Measurements from ENCODE around the gene ELOVL3.
A peak's percentile ranks its signal among the peaks of the same experiment; 100 is the strongest.
"Not testable (repeated sequence)": the region's sequence is repeated elsewhere in the genome, so short reads cannot be mapped to it uniquely, and the experiment has no call there.

ELOVL3 gene, protein sequence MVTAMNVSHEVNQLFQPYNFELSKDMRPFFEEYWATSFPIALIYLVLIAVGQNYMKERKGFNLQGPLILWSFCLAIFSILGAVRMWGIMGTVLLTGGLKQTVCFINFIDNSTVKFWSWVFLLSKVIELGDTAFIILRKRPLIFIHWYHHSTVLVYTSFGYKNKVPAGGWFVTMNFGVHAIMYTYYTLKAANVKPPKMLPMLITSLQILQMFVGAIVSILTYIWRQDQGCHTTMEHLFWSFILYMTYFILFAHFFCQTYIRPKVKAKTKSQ

DNA sequence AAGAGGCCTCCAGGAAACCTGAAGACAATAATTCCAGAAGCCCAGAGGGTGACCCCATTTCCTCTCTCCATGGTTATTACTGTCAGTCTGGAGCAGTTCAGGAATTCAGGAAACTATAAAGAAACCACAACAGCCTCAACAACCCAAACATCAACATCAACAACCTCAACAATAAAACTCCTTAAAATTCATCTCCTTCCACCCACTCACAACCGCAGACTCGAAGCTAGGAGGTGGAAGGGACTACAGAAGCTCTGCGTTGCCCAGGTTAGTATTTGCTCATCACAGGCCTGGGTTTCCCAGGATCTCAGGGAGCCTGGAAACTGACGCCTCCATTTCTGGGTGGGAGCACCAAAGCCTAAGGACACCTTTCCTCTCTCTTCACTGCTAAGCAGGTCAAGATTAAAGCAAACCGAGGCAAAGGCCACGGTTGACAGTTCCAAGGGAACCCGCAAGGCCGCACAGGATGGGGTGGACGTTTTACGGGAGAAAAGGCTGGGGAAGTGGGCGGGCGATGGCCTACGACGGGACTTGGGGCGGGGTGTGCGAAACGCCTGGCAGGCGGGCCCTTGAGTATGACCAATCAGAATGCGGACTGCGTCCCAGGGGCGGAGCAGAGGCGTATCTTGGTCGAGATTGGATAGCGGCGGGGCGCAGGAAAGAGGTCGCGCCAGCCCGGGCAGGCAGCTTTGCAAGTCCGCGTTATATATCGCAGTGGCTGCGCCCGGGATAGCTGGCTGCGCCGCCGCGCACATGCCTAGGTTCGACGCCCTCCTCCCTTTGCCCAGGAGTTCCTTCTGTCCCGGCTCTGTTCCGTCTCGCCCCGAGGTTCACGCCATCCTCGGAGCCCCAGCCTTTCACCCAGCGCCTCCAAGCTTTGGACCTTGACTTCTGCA lies at the start of gene ELOVL3:
Gene ELOVL3 (plus strand): TSS at position 654 of the 896 bp plus-strand sequence. CDS start 250 bp downstream, outside the sequence.
- DNase-seq: peak; percentile 78

DNA sequence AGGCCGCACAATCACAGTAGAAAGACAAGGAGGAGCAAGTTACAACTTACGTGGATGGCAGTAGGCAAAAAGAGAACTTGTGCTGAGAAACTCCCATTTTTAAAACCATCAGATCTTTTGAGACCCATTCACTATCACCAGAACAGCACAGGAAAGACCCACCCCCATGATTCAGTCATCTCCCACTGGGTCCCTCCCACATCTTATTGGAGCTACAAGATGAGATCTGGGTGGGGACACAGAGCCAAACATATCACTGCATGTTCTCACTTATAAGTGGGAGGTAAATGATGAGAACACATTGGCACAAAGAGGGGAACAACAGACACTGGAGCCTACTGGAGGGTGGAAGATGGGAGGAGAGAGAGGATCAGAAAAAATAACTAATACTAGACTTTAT lies 41.5 kb upstream of the ELOVL3 start:
- DNase-seq: no peak

DNA sequence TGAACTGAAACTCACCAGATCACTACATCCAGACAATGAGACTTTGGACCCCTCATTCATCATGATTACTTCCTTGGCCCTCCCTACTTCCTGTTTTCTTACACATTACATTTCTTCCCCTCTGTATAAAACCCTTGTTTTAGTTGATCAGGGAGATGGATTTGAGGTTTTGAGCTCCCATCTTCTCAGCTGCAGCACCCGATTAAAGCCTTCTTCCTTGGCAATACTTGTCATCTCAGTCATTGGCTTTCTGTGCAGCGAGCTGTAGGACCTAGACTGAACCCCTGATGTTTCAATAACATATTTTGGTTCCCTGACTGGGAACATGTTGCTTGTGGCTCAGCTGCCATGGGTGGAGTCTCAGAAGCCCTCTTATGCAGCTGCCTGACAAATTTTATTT lies 40.8 kb upstream of the ELOVL3 start:
- no peak for DNase-seq

DNA sequence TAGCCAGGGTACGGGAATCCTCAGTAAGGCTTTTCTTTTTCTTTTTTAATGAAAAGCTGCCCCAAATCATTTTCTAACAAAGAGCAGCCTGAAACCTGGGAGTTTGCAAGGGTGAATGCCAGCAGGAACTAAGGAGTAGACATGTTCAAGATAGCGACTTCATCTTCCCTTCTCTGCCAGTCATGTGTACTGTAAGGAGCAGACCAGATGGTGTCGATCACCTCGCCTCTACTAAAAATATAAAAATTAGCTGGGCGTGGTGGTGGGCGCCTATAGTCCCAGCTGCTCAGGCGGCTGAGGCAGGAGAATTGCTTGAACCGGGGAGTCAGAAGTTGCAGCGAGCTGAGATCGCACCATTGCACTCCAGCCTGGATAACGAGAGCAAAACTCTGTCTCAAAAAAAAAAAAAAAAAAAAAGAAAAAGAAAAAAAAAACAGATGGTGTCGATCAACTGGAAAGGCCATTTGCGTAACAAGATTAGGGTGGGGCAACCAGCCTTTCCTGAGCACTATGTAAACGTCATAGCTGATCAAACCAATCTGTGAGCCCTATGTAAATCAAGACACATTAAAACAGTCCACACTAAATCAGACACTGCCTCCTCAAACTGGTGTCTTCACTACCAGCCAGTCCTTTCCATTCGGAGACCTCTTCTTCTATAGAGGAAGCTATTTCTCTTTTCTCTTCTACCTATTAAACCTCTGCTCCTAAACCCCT lies 40.1 kb upstream of the ELOVL3 start:
- no peak for DNase-seq

DNA sequence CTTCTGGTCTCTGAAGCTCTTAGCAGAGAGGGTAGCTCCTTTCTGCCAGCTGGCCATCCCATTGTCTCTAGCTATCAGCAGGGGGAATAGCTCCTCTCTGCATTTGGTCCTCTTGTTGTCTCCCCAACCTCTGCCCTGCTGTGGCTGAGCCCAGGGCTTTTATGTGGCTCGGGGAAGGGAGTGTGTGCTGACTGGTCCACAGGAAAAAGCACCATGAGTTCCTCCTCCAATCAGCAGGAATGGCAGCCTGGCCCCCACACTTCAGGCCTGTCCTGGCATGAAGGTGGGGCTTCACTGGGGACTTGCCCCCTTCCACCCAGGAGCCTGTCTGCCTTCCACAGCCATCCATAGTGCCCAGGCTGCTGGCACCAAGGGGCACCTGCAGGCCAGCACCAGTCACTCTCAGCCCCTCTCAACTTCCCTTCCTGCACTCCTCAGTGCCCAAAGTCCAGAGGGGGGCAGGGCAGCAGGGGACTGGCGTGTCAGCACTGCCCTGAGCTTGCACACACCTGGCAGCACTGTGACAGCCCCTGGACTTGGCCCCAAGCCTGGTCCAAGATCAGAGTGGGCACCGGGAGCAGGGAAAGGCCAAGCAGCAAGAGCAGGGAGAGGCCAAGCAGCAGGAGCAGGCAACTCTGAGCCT lies 37.7 kb upstream of the ELOVL3 start:
- no peak for DNase-seq

DNA sequence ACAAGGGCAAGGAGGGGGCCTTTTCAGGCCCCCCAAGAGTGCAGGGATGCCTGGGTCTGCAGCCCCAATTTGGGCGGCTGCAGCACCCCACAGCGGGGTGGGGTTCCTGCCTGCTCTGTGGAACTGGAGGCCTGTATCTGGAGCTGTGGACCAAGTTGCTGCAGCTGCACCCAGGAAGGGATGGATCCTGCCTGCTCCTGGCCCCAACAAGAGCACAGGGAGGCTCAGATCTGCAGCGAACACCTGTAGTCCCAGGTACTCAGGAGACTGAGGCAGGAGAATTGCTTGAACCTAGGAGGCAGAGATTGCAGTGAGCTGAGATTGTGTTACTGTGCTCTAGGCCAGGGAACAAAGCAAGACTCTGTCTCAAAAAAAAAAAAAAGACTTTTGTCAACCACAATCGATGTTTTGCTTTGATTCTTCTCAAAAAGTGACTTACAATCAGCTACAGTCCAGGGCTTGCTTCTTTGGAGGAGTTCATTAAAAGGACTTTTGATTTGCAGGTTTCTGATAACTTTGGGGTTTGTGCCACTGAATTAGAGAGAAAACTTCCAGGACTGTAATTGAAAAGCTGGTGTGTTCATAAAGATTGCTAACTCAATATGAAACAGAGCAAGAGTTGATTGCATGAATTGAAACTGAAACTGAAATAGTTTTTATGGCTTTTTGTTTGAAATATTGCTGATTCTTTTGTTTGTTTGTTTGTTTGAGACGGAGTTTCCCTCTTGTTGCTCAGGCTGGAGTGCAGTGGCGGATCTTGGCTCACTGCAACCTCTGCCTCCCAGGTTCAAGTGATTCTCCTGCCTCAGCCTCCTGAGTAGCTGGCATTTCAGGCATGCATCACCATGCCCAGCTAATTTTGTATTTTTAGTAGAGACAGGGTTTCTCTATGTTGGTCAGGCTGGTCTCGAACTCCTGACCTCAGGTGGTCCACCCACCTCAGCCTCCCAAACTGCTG lies 36.9 kb upstream of the ELOVL3 start:
- DNase-seq: not testable (repeated sequence)

DNA sequence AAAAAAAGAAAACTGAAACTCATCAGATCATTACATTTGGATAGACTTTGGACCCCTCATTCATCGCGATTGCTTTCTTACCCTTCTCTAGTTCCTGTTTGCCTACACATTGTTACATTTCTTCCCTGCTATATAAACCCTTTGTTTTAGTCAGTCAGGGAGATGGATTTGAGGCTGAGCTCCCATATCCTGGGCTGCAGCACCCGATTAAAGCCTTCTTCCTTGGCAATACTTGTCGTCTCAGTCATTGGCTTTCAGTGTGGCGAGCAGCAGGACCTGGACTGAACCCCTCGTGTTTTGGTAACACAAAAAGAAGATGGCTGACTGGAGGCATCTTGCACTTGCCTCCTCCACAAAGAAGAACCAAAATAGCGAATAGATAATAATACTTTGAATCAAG lies 34.1 kb upstream of the ELOVL3 start:
- DNase-seq: no peak

DNA sequence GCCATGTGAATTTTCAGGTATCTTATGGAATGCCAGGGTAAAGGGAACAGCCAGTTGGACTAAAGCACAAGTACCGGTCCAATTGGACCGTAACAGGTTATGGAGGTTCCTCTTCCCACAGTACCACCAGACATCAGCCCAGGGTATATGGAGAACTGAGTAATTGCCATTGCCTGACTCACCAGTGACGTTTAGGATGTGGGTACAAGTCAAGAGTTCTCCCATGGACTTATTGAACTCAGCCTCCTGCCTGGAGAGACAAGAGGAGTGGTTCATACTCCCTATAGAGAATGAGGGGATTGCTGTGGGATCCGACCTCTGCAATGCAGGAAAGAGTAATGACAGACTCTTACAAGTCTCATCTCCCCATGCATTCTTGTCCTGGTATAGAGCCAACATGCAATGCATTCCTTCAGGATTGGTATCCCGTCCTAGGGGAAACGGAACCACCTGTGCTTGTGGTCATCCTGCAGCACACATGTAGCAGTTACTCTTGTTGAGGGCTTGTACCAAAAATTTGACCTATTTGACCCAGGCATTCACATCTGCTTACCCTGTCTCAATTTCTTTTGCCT lies 30.7 kb upstream of the ELOVL3 start:
- no peak for DNase-seq

DNA sequence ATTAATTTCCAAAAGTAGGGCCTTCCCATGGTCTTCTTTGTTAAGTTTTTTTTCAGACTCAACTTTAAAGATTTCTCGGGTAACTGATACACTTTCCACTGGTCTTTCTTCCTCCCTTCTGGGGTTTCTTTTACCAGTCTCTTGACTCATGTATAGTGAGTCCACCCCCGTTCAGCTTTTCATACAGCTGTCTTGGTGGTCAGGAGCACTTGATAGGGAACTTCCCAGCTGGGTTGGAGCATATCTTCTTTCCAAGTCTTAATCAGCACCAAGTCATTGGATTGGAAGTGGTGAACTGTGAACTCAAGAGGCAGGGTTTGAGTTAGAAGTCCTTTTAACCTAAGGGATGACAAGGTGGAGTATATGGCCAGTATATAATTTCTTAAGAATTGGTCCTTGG lies 29.2 kb upstream of the ELOVL3 start:
- DNase-seq: no peak

DNA sequence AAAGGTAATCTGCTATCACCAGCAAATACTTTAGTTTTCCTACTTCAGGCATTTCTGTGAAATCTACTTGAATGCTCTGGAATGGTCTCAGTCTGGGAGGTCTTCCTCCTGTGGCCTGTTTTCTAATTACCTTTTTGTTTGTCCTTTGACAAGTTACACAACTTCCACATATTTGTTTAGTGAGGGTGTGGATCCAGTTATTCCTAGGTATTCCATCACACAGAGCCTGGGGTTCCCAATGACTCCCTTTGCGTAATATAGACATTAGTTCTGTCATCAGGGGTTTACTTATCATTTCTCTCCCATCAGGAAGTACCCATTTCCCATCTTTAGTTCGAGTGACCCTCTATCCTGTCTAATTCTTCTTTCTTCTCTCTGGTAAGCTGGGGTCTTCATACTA lies 28.1 kb upstream of the ELOVL3 start:
- no peak for DNase-seq

DNA sequence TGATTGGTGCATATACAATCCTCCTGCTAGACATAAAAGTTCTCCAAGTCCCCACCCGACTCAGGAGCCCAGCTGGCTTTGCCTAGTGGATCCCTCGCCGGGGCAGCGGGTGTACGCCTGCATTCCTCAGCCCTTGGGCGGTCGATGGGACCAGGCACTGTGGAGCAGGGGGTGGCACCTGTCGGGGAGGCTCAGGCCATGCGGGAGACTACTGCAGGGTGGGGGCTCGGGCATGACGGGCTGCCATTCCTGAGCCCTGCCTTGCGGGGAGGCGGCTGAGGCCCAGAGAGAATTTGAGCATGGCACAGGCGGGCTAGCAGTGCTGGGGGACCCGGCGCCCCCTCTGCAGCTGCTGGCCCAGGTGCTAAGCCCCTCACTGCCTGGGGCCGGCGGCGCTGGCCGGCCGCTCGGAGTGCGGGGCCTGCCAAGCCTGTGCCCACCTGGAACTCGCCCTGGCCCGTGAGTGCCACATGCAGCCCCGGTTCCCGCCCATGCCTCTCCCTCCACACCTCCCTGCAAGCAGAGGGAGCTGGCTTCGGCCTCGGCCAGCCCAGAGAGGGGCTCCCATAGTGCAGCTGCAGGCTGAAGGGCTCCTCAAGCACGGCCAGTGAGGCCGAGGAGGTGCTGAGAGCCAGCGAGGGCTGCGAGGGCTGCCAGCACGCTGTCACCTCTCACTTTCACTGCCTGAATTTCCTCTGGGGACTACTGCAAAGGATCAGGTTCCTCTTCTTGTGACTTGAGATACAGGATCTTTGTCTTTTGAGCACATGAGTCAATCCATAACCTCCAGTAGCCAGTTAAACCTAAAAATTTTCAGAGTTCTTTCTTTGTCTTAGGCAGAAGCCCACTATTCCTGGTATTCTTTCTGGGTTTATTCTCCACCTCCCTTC lies 25.1 kb upstream of the ELOVL3 start:
- no peak for DNase-seq

DNA sequence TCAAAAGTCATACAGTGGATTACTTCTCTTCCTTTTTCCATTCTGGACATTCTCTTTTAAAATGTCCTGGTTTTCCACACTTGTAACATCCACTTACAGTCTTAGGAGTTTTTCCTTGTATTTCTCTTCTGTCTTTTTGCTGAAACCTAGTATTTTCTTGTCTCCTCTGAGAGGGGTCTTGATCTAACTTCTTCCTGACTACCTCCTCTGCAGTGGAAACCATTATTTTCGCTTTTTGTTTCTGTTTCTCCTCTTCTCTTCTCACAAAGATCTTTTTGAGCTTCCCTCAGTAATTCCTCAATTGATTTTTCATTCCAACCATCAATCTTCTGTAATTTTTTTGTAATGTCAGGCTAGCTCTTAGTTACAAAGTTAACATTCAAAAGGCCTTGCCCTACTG lies 23.7 kb upstream of the ELOVL3 start:
- no peak for DNase-seq

DNA sequence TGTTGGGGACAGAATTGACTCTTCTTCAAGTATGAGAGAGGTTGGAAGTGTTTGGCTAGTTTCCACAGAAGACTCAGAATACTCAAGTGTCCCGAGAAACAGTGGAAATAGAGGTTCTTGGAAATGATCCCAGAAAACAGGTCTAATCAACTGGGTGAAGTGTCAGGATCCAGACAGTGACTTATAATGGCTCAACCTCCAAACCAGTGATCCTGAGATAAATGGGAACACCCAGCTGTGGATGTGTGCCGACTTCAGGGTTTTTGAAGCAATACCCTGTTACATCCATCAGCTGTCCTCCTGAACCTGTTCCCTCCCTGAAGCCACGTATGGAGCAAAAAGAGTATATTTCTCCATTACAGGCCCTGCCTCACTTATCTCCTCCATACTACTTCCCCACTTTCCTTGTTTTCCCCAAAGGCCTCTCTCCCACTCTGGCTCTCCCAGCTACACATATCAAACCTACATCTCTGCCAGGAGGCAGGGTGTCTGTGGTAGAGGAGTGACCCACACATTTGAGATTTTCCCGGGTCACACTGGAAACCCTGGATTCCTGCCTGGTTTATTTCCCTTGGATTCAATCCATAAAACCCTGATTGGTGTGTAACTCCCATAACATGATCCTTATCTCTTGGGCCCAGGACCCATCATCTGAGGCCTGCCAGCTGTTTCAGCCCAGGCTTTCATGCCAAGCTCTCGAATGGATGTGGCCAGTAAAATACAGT lies 17.6 kb upstream of the ELOVL3 start:
- DNase-seq: no peak

DNA sequence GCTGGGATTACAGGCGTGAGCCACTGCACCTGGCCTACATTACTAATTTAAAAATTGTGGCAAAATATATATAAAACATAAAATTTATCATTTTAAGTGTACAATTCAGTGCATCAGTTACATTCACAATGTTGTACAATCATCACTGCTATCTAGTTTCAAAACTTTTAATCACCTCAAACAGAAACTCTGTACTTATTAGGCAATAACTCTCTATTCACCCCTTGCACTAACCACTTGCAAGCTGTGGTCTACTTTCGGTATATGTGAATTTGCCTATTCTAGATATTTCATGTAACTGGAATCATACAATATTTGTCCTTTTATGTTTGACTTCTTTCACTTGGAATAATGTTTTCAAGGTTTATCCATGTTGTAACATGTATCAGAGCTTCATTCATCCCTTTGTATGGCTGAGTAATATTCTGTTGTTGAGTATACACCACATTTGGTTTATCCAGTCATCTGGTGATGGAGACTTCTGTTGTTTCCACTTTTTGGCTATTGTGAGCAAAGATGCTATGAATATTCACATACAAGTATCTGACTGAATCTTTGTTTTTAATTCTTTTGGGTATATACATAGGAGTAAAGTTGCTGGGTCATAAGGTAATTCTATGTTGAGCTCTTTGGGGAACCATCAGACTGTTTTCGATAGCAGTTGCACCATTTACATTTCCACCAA lies 14.3 kb upstream of the ELOVL3 start:
- DNase-seq: no peak

DNA sequence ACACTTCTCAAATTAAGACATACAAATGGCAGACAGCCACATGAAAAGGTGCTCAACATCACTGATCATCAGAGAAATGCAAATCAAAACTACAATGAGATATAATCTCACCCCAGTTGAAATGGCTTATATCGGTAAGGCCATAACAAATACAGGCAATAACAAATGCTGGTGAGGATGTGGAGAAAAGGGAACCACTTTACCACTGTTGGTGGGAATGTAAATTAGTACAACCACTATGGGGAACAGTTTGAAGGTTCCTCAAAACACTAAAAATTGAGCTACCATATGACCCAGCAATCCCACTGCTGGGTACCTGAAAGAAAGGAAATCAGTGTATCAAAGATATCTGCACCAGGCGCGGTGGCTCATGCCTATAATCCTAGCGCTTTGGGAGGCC lies 12.5 kb upstream of the ELOVL3 start:
- DNase-seq: not testable (repeated sequence)

DNA sequence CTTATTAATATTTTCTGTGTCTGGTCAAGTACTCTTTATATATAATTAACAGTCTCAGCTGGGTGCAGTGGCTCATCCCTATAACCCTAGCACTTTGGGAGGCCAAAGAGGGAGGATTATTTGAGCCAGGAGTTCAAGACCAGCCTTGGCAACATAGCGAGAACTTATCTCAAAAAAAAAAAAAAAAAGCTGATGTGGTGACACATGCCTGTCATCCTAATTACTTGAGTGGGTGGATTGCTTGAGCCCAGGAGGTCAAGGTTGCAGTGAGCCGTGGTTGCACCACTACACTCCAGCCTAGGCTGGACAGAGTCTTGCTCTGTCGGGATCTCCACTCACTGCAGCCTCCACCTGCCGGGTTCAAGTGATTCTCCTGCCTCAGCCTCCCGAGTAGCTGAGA lies 6.7 kb upstream of the ELOVL3 start:
- DNase-seq: no peak

DNA sequence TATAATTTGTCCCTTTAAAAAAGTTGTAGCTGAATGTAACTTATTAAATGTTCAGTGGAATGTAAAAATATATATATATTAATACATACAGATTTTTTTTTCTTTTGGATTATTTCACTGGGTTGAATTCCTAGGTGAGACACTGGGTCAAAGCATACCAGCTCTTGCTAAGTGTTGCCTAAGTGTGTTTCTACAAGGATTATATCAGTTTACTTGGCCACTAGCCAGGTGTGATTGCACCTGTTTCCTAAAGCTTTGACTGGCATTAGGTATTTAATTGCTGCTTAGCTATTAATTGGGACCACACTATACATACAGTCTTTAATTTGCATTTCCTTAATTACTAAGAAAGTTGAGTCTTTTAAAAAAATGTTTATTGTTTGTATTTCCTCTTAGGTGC lies 5.5 kb upstream of the ELOVL3 start:
- DNase-seq: no peak

DNA sequence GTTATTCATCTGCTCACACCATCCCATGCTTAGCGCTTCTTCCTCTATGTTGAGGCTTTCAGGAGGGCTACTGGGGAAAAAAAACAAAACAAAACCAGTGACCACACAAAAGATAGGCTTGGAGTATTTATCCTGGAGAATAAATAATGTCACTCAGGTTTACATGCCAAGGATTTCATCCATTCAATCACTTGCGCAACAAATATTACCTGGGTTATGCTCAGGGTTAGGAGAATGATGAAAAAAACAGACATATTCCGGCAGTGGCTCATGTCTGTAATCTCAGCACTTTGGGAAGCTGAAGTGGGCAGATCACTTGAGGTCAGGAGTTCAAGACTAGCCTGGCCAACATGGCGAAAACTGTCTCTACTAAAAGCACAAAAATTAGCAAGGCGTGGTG lies 3.3 kb upstream of the ELOVL3 start:
- DNase-seq: no peak

DNA sequence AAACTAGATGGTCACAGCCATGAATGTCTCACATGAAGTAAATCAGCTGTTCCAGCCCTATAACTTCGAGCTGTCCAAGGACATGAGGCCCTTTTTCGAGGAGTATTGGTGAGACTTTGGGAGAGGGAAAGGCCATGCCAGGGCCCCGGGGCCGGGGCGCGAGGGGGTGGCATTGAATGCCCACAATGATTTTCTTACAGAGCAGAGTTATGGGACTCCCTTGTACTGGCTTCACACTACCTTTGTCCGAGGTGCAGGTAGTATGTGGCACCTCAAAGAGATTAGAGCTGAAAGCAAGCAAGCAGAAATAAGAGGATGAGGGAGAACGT lies 407 bp downstream of the ELOVL3 start:
- no peak for DNase-seq
